ENCODE results near the gene OR52A1.

The OR52A1 gene

DNA sequence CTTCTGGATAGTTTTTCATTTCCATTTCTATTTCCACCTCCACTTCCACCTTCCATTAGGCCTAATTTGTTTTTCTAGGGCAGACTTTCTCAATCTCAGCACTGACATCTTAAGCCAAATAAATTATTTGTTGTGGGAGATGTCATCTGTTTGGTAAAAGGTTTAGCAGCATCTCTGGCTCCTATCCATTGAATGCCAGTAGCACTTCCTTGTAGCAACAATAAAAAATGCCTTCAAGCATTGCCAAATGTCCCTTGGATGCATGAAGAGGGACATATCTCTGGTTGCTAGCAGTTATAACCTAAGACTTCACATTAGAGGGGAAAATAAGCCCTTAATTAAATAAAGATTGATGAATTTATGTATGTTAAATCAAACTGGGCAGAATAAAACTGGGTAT, 18.3 kb downstream of the OR52A1 start:
- no peak for DNase-seq (ENCODE audit: low read depth in 1 of 2, low spot score in 1 of 2)

- DNase-seq (ENCODE audit: low read depth in 1 of 2, low spot score in 1 of 2): no peak
Observed at GRCh38 chr11:5131584-5132335, 22.8 kb downstream of the OR52A1 start.

GRCh38 chr11:5129457-5129877, 25.1 kb downstream of the OR52A1 start:
- no peak for DNase-seq (ENCODE audit: low read depth in 1 of 2, low spot score in 1 of 2)

- no peak for DNase-seq (ENCODE audit: low read depth in 1 of 2, low spot score in 1 of 2)
Observed at GRCh38 chr11:5124891-5125620, 29.5 kb downstream of the OR52A1 start.

DNA sequence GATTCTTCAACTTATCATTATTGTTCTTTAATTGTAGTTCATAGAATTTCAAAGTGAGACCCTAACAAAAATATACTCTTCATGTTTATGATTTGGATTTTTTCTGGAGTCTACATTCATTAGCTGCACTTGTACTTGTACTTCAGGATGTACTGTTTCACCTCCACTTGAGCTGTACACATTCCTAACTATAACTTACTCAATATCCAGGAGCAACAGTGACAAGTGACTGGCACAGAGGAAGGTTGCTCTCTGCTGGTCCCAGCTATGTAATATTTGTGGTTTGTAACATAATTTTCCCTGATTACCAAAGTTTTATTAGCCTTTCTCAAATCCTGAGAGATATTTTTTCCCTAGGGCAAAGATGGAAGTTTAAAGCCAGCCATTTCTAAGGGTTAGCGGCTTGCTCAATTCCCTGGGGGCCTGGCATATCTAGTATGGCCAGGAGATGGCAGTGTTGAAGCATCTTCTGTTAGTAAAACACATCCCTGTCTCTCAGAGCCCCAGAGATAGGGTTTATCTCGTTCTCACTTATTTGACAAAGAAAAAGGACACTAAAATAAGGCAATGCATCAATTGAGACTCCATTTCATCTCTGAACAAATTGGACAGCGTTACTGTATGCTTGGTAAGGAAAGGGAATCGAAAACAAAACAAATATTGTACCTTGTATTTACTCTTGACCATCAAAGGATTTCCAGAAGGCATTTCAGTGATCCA, 30.6 kb downstream of the OR52A1 start:
- peak; percentile 3 to 41 for DNase-seq (ENCODE audit: low read depth in 1 of 2, low spot score in 1 of 2)

- no peak for DNase-seq (ENCODE audit: low read depth in 1 of 2, low spot score in 1 of 2)
Observed at GRCh38 chr11:5118893-5119292, 35.7 kb downstream of the OR52A1 start.

DNA sequence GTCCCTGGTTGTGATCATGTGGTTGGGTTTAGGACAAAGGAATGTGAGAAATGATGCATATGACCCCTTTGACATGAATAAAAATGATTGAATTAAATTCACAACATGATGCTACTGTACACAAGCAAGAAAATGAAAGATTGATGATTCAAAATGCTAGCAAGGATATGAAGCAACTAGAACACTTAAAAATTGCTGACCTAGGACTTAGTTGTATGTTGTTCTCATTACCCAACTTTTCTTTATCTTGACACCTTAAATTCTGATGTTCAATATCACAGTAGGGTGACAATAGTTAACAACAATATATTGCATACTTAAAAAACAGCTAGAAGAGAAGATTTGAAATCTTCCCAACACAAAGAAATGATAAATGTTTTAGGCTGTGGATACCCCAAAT, 37.0 kb downstream of the OR52A1 start:
- DNase-seq (ENCODE audit: low read depth in 1 of 2, low spot score in 1 of 2): no peak

GRCh38 chr11:5115339-5115738, 39.2 kb downstream of the OR52A1 start:
- no peak for DNase-seq (ENCODE audit: low read depth in 1 of 2, low spot score in 1 of 2)

DNA sequence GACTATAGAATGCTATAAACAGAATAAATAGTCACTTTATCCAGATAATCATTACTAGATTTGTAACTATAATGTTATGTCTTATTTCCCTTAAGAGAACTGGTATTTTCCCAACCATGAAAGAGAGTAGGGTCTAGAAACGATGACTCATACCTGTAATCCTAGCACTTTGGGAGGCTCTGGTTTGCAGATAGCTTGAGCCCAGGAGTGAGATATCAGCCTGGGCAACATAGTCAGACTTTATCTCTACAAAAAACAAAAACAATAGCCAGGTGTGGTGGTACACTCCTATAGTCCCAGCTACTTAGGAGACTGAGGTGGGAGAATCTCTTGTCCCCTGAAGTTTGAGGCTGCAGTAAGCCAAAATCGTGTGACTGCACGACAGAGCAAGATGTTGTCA, 47.3 kb downstream of the OR52A1 start:
- DNase-seq (ENCODE audit: low read depth in 1 of 2, low spot score in 1 of 2): no peak

- no peak for DNase-seq (ENCODE audit: low read depth in 1 of 2, low spot score in 1 of 2)
Observed at GRCh38 chr11:5103066-5103465, 51.5 kb downstream of the OR52A1 start.

GRCh38 chr11:5102246-5102645, 52.3 kb downstream of the OR52A1 start:
- DNase-seq (ENCODE audit: low read depth in 1 of 2, low spot score in 1 of 2): no peak

DNA sequence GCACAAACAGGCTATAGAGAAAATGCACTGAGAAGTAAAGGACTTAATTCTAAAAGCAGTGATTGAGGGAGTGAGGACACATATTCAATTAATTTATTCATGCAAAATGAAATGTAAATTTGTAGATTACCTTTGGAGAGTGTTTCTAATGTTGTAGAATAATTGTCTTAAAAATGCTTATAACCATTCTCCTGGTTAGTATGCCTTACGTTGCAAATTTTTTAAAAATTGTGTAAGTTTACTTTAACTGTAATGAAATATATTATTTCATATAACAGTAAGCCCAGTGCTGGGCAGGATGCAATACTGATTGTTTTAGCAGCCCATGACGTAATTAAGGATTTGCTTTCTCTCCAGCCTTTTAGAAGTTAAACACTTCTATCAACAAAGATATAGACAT, 58.5 kb downstream of the OR52A1 start:
- no peak for DNase-seq (ENCODE audit: low read depth in 1 of 2, low spot score in 1 of 2)

All from activated CD4-positive, alpha-beta T cell treated with anti-CD3 and anti-CD28 coated beads, Interleukin-2, amount 50 U/mL, for 24 hours (primary cell).